Stimulated activated CD4-positive, alpha-beta T cell treated with anti-CD3 and anti-CD28 coated beads, Interleukin-15, amount 100 ng/mL, for 1 hour (primary cell): Measurements from ENCODE around the gene PNPLA3.

Experiments
- DNase-seq, 2 donors: peaks; one replicate each; pipeline ENCODE4 v3.0.0-alpha.2; 2020; ENCODE audit warnings: low read depth in 1 of 2, low spot score in 1 of 2

PNPLA3 gene

GRCh38 chr22:43921370-43921769 is 2.2 kb upstream of the PNPLA3 start:
- DNase-seq: no peak

- no peak for DNase-seq
These were observed 1.5 kb upstream of the PNPLA3 start for GRCh38 chr22:43922123-43922522.

- DNase-seq: no peak
These were observed 414 bp upstream of the PNPLA3 start for GRCh38 chr22:43923191-43923590.

- no peak for DNase-seq
These were observed 1.3 kb downstream of the PNPLA3 start for GRCh38 chr22:43924877-43925276.

- no peak for DNase-seq
These were observed 2.1 kb downstream of the PNPLA3 start for GRCh38 chr22:43925433-43926348.

GRCh38 chr22:43926349-43926710 is 2.7 kb downstream of the PNPLA3 start:
- no peak for DNase-seq

GRCh38 chr22:43928468-43928867 is 4.9 kb downstream of the PNPLA3 start:
- no peak for DNase-seq

GRCh38 chr22:43928908-43929307 is 5.3 kb downstream of the PNPLA3 start:
- no peak for DNase-seq

GRCh38 chr22:43931771-43932170 is 8.2 kb downstream of the PNPLA3 start:
- DNase-seq: no peak

GRCh38 chr22:43941449-43941848 is 17.8 kb downstream of the PNPLA3 start:
- DNase-seq: no peak

GRCh38 chr22:43944670-43945430 is 21.2 kb downstream of the PNPLA3 start:
- no peak for DNase-seq

- peak; percentile 31 to 52 for DNase-seq
These were observed 22.2 kb downstream of the PNPLA3 start for GRCh38 chr22:43945632-43946383.

- DNase-seq: no peak
These were observed 22.7 kb downstream of the PNPLA3 start for GRCh38 chr22:43946384-43946667.

GRCh38 chr22:43948836-43949406 is 25.3 kb downstream of the PNPLA3 start:
- DNase-seq: no peak

- DNase-seq: no peak
These were observed 27.8 kb downstream of the PNPLA3 start for GRCh38 chr22:43951391-43951790.

- no peak for DNase-seq
These were observed 28.4 kb downstream of the PNPLA3 start for GRCh38 chr22:43951966-43952365.

GRCh38 chr22:43953988-43954785 is 30.6 kb downstream of the PNPLA3 start:
- no peak for DNase-seq

- peak; percentile 79 to 82 for DNase-seq
These were observed 31.7 kb downstream of the PNPLA3 start, which contains the start of gene SAMM50 for GRCh38 chr22:43955040-43955882. SAMM50 (plus strand) TSS chr22:43955442; CDS start chr22:43955578, 136 bp downstream.
